Keratinocyte (primary cell): ENCODE data around the gene MYO1D. TPM values are rescaled to one million over a fixed set of nuclear protein-coding genes. Genes with fewer than 3 reads are reported as not detected.
"Not testable (repeated sequence)": the region's sequence is repeated elsewhere in the genome, so short reads cannot be mapped to it uniquely, and the experiment has no call there.

Experiments
- DNase-seq: peaks from one replicate; pipeline ENCODE4 v3.0.0-alpha.2; 2011; ENCODE audit warnings: low read depth, missing footprints, low spot score
- FAIRE-seq: peaks from 2 replicates; lab custom pipeline; 2011; peaks lifted over from hg19 to GRCh38; lab: Jason Lieb, UNC
- H2AFZ ChIP-seq: 2 replicates; pipeline ENCODE4 v1.6.0; 2012; ENCODE audit warnings: low read length, control low read depth, inconsistent platforms; ENCODE audit not compliant: control insufficient read depth
- H3K27ac ChIP-seq: 2 replicates; pipeline ENCODE4 v1.5.1; 2011; ENCODE audit warnings: low read length; ENCODE audit not compliant: control insufficient read depth, insufficient read depth
- H3K27me3 ChIP-seq: 3 replicates; pipeline ENCODE4 v1.6.0; 2011; ENCODE audit warnings: low read length; ENCODE audit not compliant: control insufficient read depth, insufficient read depth; ENCODE audit errors: extremely low read depth
- H3K36me3 ChIP-seq, 2 experiments: 2 replicates in 1 of 2; 3 replicates in 1 of 2; pipeline ENCODE4 v1.5.1; 2011; ENCODE audit warnings: low read length in 2 of 2, mild to moderate bottlenecking in 1 of 2; ENCODE audit not compliant: control insufficient read depth in 2 of 2, insufficient read depth in 2 of 2; ENCODE audit errors: extremely low read depth in 1 of 2
- H3K4me1 ChIP-seq: 3 replicates; pipeline ENCODE4 v1.5.1; 2011; ENCODE audit warnings: low read length; ENCODE audit not compliant: control insufficient read depth, insufficient read depth; ENCODE audit errors: extremely low read depth
- H3K4me2 ChIP-seq: 3 replicates; pipeline ENCODE4 v1.6.0; 2011; ENCODE audit warnings: low read depth, low read length; ENCODE audit not compliant: control insufficient read depth, insufficient read depth; ENCODE audit errors: extremely low read depth
- H3K4me3 ChIP-seq, 3 experiments: fragments of 200-600 bp in 1 of 3; sonication (generic) in 1 of 3; 2 replicates in 2 of 3; 3 replicates in 1 of 3; pipeline ENCODE4 v1.5.1; 2011 to 2016; ENCODE audit warnings: low read length in 3 of 3, mild to moderate bottlenecking in 3 of 3, control low read depth in 2 of 3, inconsistent platforms in 1 of 3, low read depth in 1 of 3, mixed read lengths in 1 of 3, mixed run types in 1 of 3, moderate library complexity in 1 of 3; ENCODE audit not compliant: control insufficient read depth in 2 of 3, insufficient read depth in 2 of 3; ENCODE audit errors: extremely low read depth in 1 of 3
- H3K79me2 ChIP-seq: 2 replicates; pipeline ENCODE4 v1.6.0; 2012; ENCODE audit warnings: low read length; ENCODE audit not compliant: control insufficient read depth, insufficient read depth
- H3K9ac ChIP-seq: 3 replicates; pipeline ENCODE4 v1.6.0; 2011; ENCODE audit warnings: low read length; ENCODE audit not compliant: control insufficient read depth, insufficient read depth; ENCODE audit errors: extremely low read depth
- H3K9me1 ChIP-seq: 3 replicates; pipeline ENCODE4 v1.6.0; 2011; ENCODE audit warnings: low read length; ENCODE audit not compliant: control insufficient read depth, insufficient read depth; ENCODE audit errors: extremely low read depth
- H3K9me3 ChIP-seq: 2 replicates; pipeline ENCODE4 v1.5.1; 2012; ENCODE audit warnings: low read depth, low read length; ENCODE audit not compliant: control insufficient read depth
- H4K20me1 ChIP-seq: 3 replicates; pipeline ENCODE4 v1.6.0; 2011; ENCODE audit warnings: low read length; ENCODE audit not compliant: control insufficient read depth, insufficient read depth; ENCODE audit errors: extremely low read depth
- EZH2 ChIP-seq: IDR thresholded peaks from one replicate; pipeline ENCODE4 v1.6.1; 2012; ENCODE audit warnings: inconsistent platforms, mild to moderate bottlenecking, low read length, moderate library complexity
- dilution Hi-C: fragments of 300-500 bp; cut with MboI; formaldehyde crosslinking; loops from one replicate; pipeline ENCODE4 v1.7.0; 2020; ENCODE audit warnings: low sequenced_read_pairs; ENCODE audit not compliant: extremely low pct_ligation_motif_present
- polyA plus RNA-seq, 5 experiments: library from polyadenylated mRNA; depleted of rRNA in 3 of 5; stranded (reverse) in 3 of 5; stranded (forward) in 1 of 5; unstranded in 1 of 5; fragments of >200 nt; gene quantifications; 1 replicate in 1 of 5; 2 replicates in 3 of 5; 3 replicates in 1 of 5; pipeline versions ENCODE4 v1.2.1 to v1.2.3, GENCODE V29; 2011 to 2012; ENCODE audit warnings: missing spikeins in 2 of 5, low read depth in 1 of 5, low replicate concordance in 1 of 5
- TF ChIP-seq, protein P1 (sequence below), 3 experiments: IDR thresholded peaks in 1 of 3; conservative IDR thresholded peaks in 1 of 3; optimal IDR thresholded peaks in 1 of 3; 2 replicates in 2 of 3; 3 replicates in 1 of 3; pipeline versions ENCODE3 to v1.5.1; 2011; ENCODE audit warnings: low read length in 3 of 3, mild to moderate bottlenecking in 3 of 3, moderate library complexity in 2 of 3, control low read depth in 1 of 3, inconsistent platforms in 1 of 3; ENCODE audit not compliant: insufficient read depth in 2 of 3; ENCODE audit errors: extremely low read depth in 1 of 3

MYO1D gene
- polyA plus RNA-seq, 1 donor (not counting 4 experiments of a cell fraction or from before 2014, with no cell fraction given), result 33.7 TPM

DNA sequence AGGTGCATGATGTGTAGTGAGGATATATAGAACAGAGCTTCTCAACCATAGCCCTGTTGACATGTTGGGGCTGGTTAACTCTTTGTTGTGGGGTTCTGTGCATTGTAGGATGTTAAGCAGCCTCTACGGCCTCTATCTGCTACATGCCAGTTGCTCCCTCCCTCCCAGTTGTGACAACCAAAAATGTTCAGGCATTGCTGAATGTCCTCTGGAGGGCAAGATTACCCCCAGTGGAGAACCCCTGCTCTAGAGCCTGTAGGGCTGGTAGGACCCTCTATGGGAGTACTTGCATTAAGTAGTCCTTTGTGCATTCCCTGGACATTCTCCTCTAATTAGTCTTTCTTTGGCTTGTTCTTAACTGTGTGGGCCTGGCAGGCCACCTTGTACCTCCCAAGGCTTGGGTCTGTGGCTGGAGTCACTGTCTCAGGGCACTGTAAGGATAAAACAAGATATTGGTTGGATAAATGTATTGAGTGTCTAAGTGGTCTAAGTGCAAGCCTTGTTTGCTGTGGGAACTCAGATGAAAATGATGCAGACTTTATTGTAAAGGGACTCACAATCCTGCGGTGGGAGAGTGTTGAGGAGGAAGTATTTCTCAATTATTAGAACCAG is 19.8 kb upstream of the MYO1D start:
- TF ChIP-seq, protein P1, sequence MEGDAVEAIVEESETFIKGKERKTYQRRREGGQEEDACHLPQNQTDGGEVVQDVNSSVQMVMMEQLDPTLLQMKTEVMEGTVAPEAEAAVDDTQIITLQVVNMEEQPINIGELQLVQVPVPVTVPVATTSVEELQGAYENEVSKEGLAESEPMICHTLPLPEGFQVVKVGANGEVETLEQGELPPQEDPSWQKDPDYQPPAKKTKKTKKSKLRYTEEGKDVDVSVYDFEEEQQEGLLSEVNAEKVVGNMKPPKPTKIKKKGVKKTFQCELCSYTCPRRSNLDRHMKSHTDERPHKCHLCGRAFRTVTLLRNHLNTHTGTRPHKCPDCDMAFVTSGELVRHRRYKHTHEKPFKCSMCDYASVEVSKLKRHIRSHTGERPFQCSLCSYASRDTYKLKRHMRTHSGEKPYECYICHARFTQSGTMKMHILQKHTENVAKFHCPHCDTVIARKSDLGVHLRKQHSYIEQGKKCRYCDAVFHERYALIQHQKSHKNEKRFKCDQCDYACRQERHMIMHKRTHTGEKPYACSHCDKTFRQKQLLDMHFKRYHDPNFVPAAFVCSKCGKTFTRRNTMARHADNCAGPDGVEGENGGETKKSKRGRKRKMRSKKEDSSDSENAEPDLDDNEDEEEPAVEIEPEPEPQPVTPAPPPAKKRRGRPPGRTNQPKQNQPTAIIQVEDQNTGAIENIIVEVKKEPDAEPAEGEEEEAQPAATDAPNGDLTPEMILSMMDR (optimal IDR thresholded peaks at IDR 0.05 in 1 of 3, IDR thresholded peaks at IDR 0.05 in 1 of 3, conservative IDR thresholded peaks at IDR 0.05 in 1 of 3; ENCODE audit: extremely low read depth in 1 of 3, insufficient read depth in 2 of 3, low read length in 3 of 3), result no peak
- no peak for TF ChIP-seq EZH2
- H3K4me3 ChIP-seq, result no peak overlapping the region
- H3K9me3 ChIP-seq, result no peaks in the 10 kb centered on the region
- no peak overlapping the region for H3K9ac ChIP-seq
- peak overlapping the region; percentile 77 for H3K4me2 ChIP-seq
- no peaks in the 10 kb centered on the region for H3K79me2 ChIP-seq
- peak; percentile 34 for FAIRE-seq
- peak overlapping the region; percentile 79 for H2AFZ ChIP-seq
- no peaks in the 10 kb centered on the region for H4K20me1 ChIP-seq
- no peaks in the 10 kb centered on the region for H3K9me1 ChIP-seq
- no peaks in the 10 kb centered on the region for H3K27me3 ChIP-seq
- no peak for DNase-seq
- H3K4me1 ChIP-seq, result peaks cover 22% of the 10 kb centered on the region
- no peaks in the 10 kb centered on the region for H3K36me3 ChIP-seq
- dilution Hi-C loops, result no loop called here
- no peak overlapping the region for H3K27ac ChIP-seq

GRCh38 chr17:32894245-32894644 is 17.3 kb upstream of the MYO1D start:
- H4K20me1 ChIP-seq, result no peaks in the 10 kb centered on the region
- H3K36me3 ChIP-seq, result no peaks in the 10 kb centered on the region
- no peaks in the 10 kb centered on the region for H3K79me2 ChIP-seq
- peak overlapping the region; percentile 20 for H3K4me2 ChIP-seq
- no peak overlapping the region for H3K9ac ChIP-seq
- peaks cover 22% of the 10 kb centered on the region for H3K4me1 ChIP-seq
- TF ChIP-seq, protein P1 (optimal IDR thresholded peaks at IDR 0.05 in 1 of 3, IDR thresholded peaks at IDR 0.05 in 1 of 3, conservative IDR thresholded peaks at IDR 0.05 in 1 of 3; ENCODE audit: extremely low read depth in 1 of 3, insufficient read depth in 2 of 3, low read length in 3 of 3), result no peak
- TF ChIP-seq EZH2, result no peak
- peak overlapping the region; percentile 5 for H2AFZ ChIP-seq
- no peaks in the 10 kb centered on the region for H3K9me1 ChIP-seq
- DNase-seq (no peak), FAIRE-seq (peak; percentile 76)
- no peak overlapping the region for H3K27ac ChIP-seq
- dilution Hi-C loops, result no loop called here
- no peak overlapping the region for H3K4me3 ChIP-seq
- H3K27me3 ChIP-seq, result no peaks in the 10 kb centered on the region
- no peaks in the 10 kb centered on the region for H3K9me3 ChIP-seq

DNA sequence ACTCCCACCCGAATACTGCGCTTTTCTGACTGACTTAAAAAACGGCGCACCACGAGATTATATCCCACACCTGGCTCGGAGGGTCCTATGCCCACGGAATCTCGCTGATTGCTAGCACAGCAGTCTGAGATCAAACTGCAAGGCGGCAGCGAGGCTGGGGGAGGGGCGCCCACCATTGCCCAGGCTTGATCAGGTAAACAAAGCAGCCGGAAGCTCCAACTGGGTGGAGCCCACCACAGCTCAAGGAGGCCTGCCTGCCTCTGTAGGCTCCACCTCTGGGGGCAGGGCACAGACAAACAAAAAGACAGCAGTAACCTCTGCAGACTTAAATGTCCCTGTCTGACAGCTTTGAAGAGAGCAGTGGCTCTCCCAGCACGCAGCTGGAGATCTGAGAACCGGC is 10.5 kb upstream of the MYO1D start:
- H3K27me3 ChIP-seq, dilution Hi-C loops: not testable (repeated sequence)

DNA sequence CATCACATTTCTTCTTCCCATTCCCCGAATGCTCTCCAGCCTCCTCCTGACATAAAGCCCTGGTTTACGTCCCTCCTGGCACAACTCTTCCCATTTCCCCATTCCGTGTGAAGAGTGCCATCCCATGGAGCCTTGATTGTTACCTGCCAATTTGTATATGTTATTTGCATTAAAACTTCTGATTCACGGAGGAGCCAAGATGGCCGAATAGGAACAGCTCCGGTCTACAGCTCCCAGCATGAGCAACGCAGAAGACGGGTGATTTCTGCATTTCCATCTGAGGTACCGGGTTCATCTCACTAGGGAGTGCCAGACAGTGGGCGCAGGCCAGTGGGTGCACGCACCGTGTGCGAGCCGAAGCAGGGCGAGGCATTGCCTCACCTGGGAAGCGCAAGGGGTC is 10.0 kb upstream of the MYO1D start:
- dilution Hi-C loops, H3K4me1 ChIP-seq, H3K9me3 ChIP-seq, H3K9me1 ChIP-seq, DNase-seq, FAIRE-seq, H3K27me3 ChIP-seq, H3K79me2 ChIP-seq, H3K36me3 ChIP-seq, H3K4me3 ChIP-seq, H4K20me1 ChIP-seq: not testable (repeated sequence)
- Histone ChIP-seq H3K27ac (peak overlapping the region; percentile 47), H3K9ac (peak overlapping the region; percentile 52), H3K4me2 (peak overlapping the region; percentile 6), H2AFZ (peak overlapping the region; percentile 84)

More for the DNA sequence above, 10.5 kb upstream of the MYO1D start:
- H4K20me1 ChIP-seq, H2AFZ ChIP-seq, DNase-seq, H3K9me1 ChIP-seq, H3K9me3 ChIP-seq, FAIRE-seq, H3K9ac ChIP-seq, H3K79me2 ChIP-seq, H3K4me3 ChIP-seq, H3K4me2 ChIP-seq, H3K27ac ChIP-seq, H3K36me3 ChIP-seq, H3K4me1 ChIP-seq: not testable (repeated sequence)
